GM19023 (cell line): ENCODE results near the gene AFF1.
A peak's percentile ranks its signal among the peaks of the same experiment; 100 is the strongest.

Experiments
- ATAC-seq: cut with Tn5 transposase; IDR thresholded peaks from one replicate; pipeline ENCODE4 v1.9.1; 2021; ENCODE audit warnings: mild to moderate bottlenecking, moderate library complexity; ENCODE audit not compliant: unreplicated experiment

Gene AFF1

DNA sequence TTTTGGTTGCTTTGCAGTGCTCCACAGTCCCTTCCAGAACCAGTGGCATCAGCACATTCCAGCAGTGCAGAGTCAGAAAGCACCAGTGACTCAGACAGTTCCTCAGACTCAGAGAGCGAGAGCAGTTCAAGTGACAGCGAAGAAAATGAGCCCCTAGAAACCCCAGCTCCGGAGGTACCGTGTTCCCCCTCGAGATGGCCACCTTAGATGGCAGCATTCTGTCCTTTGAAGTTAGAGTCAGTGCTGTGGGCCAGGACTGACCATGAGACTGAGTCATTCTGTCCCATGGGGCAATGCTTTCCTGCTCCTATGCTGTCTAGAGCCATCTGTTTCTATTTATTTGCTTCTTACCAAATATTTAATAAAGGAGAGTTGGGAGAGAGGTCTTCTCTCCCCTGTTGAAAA is 173.3 kb downstream of the AFF1 start:
- no peak for ATAC-seq

- no peak for ATAC-seq
Observed at GRCh38 chr4:87109121-87109520, 174.3 kb downstream of the AFF1 start.

DNA sequence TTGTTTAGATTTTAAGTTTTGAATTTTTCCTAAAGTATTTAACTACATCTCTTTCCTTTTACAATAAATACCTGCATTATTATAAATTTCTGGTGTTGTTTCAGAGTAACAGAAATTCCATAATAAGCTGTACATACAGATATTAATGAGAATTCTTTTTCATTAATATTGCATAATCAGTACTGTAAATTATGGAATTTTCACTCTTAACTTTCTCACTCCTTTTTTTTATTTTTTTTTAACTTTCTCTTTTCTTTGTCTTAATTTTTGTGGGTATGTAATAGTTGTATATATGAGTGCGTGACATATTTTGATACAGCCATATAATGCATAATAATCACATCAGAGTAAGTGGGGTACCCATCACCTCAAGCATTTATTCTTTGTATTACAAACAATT is 175.1 kb downstream of the AFF1 start:
- ATAC-seq: no peak

- no peak for ATAC-seq
Observed at GRCh38 chr4:87112063-87112462, 177.3 kb downstream of the AFF1 start.

DNA sequence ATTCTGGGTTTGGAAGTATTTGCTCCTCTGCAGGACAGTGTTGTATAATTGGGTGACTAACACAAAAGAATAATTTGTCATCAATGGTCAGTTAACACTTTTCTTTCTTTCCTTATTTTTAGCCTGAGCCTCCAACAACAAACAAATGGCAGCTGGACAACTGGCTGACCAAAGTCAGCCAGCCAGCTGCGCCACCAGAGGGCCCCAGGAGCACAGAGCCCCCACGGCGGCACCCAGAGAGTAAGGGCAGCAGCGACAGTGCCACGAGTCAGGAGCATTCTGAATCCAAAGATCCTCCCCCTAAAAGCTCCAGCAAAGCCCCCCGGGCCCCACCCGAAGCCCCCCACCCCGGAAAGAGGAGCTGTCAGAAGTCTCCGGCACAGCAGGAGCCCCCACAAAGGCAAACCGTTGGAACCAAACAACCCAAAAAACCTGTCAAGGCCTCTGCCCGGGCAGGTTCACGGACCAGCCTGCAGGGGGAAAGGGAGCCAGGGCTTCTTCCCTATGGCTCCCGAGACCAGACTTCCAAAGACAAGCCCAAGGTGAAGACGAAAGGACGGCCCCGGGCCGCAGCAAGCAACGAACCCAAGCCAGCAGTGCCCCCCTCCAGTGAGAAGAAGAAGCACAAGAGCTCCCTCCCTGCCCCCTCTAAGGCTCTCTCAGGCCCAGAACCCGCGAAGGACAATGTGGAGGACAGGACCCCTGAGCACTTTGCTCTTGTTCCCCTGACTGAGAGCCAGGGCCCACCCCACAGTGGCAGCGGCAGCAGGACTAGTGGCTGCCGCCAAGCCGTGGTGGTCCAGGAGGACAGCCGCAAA is 179.6 kb downstream of the AFF1 start:
- no peak for ATAC-seq

DNA sequence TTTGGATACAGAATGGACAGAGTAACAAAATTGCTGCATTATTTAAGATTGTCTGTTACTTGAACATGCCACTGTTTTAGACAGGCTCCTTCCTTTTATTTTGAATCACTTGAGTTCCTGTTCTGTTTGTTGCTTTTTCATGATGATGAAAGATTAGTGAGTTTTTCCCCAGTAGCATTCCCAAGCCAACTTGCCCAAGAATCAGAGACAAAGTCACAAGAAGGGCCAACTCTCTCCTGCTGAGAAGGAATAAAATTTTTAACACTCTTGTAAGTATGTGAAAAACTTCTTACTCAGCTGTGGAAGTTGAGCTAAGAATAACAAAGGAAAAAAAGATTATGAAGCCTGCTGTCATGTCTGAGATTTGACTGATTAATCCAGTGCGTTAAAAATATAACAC is 181.4 kb downstream of the AFF1 start:
- ATAC-seq: no peak

GRCh38 chr4:87117051-87117731 is 182.4 kb downstream of the AFF1 start:
- no peak for ATAC-seq

- ATAC-seq: no peak
Observed at GRCh38 chr4:87117732-87118075, 182.9 kb downstream of the AFF1 start.

DNA sequence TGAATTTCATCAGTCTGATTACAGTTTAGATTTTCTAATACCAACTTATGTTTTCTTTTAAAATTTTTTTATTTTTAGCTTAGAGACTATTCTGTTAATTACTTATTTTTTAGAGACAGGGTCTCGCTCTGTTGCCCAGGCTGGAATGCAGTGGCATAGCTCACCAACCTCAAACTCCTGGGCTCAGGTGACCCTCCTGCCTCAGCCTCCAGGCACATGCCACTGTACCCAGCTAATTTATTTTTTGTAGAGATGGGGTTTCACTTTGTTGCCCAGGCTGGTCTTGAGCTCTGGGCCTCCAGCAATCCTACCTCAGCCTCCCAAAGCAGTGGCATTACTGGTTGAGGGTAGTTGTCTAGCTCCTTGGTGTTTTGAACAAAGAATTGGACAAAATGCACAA is 183.6 kb downstream of the AFF1 start:
- ATAC-seq: no peak

GRCh38 chr4:87118826-87119225 is 184.0 kb downstream of the AFF1 start:
- ATAC-seq: no peak

DNA sequence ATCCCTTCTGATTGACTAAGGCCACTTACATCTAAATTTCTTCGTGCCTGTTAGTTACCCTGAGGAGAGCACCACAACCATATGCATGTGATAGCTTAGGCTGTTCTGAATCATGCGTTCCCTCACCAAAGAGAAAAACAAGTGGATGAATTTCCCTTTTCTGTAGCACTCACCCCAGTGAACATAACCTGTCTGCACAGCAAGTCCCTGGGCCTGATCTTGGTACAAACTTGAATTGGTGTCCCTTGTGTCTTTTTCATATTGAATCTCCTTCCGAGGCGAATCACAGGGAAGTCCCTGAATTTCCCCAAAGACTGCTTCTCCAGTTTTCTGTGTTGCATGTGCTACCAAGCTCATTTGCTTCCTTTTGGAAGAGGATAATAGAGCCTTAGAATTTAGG is 185.2 kb downstream of the AFF1 start:
- peak; percentile 49 for ATAC-seq

DNA sequence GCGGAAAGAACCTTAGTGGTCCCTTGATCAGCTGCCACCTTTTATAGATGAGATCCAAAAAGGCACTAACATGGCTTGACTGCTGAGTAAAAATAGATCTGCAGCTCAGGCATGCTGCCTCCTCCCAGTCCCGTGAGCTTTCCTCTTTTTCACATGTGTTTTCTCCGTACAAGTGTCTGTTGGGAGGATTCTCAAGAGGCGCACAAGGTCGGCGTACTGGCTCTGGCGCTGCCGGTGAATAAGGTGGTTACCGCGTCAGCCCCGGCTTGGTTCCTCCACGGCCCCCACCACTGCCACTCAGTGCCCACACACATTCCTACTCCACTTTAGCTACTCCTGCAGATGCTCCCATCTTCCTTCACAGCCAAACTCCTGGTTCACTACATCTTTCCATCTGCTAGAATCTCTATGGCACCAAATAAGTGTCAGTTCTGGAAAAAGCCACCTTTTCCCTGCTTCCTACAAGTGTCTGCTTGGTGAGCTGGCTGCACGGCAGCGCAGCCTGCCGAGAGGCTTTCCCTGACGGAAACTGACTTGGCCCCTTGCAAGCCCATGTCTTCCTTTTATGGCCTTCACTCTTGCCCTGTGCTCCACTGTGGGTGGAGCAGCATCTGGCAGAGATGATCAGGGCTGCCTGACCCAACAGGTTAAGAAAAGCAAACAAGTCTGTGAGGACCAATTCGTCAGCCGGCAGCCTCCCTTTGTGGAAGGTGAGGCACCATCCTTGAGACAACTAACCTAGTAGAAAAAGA is 185.8 kb downstream of the AFF1 start:
- no peak for ATAC-seq

DNA sequence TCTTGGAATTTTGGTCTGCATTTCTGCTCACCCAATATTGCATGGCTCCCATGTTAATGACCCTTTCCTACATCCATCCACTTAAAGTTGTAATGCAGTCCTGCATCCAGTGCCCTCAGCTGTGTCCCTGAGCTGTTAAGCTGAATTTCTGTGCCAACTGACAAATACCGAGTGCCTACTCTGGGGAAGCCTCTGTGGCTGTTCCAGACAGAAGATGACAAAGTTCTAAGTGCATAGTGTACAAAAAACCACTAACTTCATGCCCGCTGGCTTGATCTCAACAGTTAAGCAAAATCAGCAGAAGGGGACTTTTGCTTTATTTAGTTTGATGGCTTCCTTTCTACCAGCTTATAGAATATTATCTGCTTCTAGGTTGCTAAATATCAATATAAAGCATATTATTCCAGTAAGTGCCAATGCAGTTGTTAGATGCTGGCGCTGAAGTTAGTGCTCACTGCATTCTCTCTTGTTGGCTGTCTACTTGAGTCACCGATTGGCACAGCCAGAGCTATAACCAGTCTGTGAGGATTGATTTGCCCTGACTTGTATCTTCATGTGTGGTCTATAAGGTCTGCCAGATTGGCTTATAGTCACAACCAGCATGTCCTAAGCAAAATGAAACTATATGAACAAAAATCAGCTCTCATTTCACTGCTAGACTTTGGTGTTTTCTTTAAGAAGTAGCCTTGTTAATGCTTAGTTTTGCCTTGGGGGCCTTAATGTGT is 186.7 kb downstream of the AFF1 start:
- ATAC-seq: no peak

DNA sequence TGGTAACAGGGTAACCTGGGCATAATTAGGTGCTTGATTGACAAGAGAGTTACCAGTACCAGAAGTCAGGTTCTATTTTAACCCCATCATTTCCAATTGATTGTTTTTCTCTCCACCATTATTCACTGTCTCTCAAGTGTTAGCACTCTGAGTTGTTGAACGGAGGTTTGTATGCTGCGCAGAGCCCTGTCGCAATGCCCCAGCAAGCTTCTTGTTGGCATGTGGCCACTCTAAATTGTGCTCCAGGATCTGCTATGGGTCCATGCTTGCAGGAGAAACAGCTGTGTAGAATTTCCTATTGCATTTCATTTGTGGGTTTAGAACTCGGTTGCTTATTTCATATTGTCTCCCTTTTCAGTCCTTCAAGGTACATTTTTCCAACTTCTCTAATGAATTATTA is 187.4 kb downstream of the AFF1 start:
- no peak for ATAC-seq

GRCh38 chr4:87126056-87126455 is 191.2 kb downstream of the AFF1 start:
- no peak for ATAC-seq

- no peak for ATAC-seq
Observed at GRCh38 chr4:87128006-87128705, 193.3 kb downstream of the AFF1 start.

DNA sequence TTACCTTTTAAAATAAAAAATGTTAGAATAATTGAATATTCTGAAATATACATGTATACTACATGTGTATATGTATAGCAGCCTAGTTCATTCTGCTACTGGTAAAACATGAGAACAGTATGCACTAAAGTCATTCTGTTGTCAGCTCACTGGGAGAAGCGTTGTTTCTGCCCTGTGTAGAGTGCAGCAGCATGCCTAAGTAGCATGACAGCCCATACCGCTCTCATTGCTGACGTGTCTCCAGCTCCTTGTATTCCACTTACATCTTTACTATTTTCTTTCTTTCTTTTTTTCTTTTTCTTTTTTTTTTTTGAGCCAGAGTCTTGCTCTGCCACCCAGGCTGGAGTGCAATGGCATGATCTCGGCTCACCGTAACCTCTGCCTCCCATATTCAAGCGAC is 194.9 kb downstream of the AFF1 start:
- no peak for ATAC-seq

DNA sequence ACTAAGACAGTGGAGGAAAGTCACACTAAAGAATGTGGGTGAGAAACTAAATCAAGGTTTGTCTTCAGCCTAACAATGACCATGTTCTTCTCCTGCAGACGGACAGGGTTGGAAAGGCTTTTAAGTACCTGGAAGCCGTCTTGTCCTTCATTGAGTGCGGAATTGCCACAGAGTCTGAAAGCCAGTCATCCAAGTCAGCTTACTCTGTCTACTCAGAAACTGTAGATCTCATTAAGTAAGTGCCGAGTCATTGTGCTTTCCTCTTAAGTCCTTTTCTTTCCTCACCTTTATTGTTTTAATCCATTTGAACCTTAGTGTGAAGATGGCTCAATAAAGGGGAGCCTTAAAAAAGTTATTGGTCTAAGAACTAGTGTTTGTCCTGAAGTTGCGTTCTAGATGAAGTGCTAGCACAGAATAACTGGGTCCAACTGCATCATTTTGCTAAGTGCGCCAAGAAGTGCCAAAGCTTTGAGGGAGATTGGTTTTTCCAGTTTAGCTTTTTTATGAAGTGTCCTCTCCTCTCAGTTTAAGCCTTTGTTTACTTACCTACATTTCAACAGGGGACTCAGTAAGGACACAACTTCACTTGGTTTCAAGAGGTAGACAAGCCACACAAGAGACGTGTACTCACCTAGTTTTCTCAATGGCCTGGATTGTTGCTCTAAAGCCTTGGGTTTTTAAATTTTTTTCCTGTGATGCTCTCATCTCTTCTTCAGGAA is 196.3 kb downstream of the AFF1 start:
- ATAC-seq: no peak

- no peak for ATAC-seq
Observed at GRCh38 chr4:87132035-87132434, 197.2 kb downstream of the AFF1 start.

GRCh38 chr4:87133183-87133582 is 198.4 kb downstream of the AFF1 start:
- no peak for ATAC-seq
